Right atrium auricular region (tissue), 2 donors: ENCODE results near the gene EPC2. TPM values are rescaled to one million over a fixed set of nuclear protein-coding genes. Genes with fewer than 3 reads are reported as not detected.

Source experiments
- DNase-seq: peaks from one replicate; pipeline ENCODE4 v3.0.0-alpha.2; 2019; ENCODE audit warnings: low spot score
- H3K27ac ChIP-seq, 2 donors: fragments of 200-600 bp; sonication (generic); 1 replicate in 1 of 2; 2 replicates in 1 of 2; pipeline ENCODE4 v1.5.1; 2016 to 2019
- H3K27me3 ChIP-seq, 2 donors: fragments of 200-600 bp; sonication (generic); one replicate each; pipeline versions ENCODE4 v1.5.1 to v1.6.0; 2017 to 2019
- H3K36me3 ChIP-seq: fragments of 200-600 bp; sonication (generic); one replicate; pipeline ENCODE4 v1.5.1; 2016
- H3K4me1 ChIP-seq, 2 donors: fragments of 200-600 bp; sonication (generic); one replicate each; pipeline versions ENCODE4 v1.5.1 to v1.6.0; 2017 to 2019
- H3K4me3 ChIP-seq, 2 donors: fragments of 200-600 bp; sonication (generic); 1 replicate in 1 of 2; 2 replicates in 1 of 2; pipeline ENCODE4 v1.5.1; 2017 to 2019; ENCODE audit warnings: mild to moderate bottlenecking in 1 of 2, moderate library complexity in 1 of 2
- H3K9me3 ChIP-seq, 2 donors: fragments of 200-600 bp; sonication (generic); one replicate each; pipeline ENCODE4 v1.5.1; 2019
- total RNA-seq, 2 donors: library from RNA; depleted of rRNA; stranded (reverse); fragments of >200 nt; gene quantifications; one replicate each; pipeline ENCODE4 v1.1.0, GENCODE V29; 2016
- TF ChIP-seq, protein P1 (sequence below), 2 donors: fragments of 200-600 bp; sonication (generic); IDR thresholded peaks; one replicate each; pipeline ENCODE4 v1.5.1; 2019; ENCODE audit warnings: antibody characterized with exemption in 2 of 2

The EPC2 gene
- total RNA-seq, 2 donors from 2014 or later, result 17.8 to 18.3 TPM

- DNase-seq, result no peak
- Histone ChIP-seq H3K9me3 (no peaks in the 10 kb centered on the region), H3K36me3 (no peaks in the 10 kb centered on the region), H3K27ac (no peak overlapping the region), H3K4me3 (no peak overlapping the region), H3K4me1 (peaks cover 0 to 20% of the 10 kb centered on the region in 2 donors), H3K27me3 (no peaks in the 10 kb centered on the region)
- TF ChIP-seq, protein P1, sequence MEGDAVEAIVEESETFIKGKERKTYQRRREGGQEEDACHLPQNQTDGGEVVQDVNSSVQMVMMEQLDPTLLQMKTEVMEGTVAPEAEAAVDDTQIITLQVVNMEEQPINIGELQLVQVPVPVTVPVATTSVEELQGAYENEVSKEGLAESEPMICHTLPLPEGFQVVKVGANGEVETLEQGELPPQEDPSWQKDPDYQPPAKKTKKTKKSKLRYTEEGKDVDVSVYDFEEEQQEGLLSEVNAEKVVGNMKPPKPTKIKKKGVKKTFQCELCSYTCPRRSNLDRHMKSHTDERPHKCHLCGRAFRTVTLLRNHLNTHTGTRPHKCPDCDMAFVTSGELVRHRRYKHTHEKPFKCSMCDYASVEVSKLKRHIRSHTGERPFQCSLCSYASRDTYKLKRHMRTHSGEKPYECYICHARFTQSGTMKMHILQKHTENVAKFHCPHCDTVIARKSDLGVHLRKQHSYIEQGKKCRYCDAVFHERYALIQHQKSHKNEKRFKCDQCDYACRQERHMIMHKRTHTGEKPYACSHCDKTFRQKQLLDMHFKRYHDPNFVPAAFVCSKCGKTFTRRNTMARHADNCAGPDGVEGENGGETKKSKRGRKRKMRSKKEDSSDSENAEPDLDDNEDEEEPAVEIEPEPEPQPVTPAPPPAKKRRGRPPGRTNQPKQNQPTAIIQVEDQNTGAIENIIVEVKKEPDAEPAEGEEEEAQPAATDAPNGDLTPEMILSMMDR (IDR thresholded peaks at IDR 0.05), result no peak
These were observed 167.8 kb downstream of the EPC2 start for GRCh38 chr2:148812306-148812705.

DNA sequence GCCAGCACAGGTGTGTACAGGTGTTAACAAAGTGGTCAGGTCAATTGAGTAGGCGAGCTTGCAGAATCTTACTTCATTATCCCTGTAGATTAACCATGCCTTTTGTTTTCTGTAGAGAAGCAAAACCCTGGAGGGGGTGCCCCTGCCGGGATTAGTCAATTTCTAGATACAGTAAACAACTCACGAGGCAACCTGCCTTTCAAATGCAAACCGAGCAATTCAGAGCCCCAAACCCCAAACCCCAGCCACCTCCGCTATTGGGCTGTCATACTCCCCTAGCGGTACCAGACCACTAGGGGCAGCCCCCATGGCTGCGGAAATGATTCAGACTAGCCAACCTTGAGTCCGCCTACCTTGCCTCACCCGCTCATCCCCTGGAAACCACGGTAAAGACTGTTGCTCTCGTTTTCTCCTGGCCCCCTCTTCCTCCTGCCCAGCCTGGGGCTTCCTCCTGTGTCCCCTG is 169.1 kb downstream of the EPC2 start:
- H3K4me3 ChIP-seq, result no peak overlapping the region
- no peak for DNase-seq
- TF ChIP-seq, protein P1 (IDR thresholded peaks at IDR 0.05), result no peak
- H3K27ac ChIP-seq, result no peak overlapping the region
- H3K27me3 ChIP-seq, result no peaks in the 10 kb centered on the region
- H3K4me1 ChIP-seq, result peaks cover 0 to 20% of the 10 kb centered on the region in 2 donors
- no peaks in the 10 kb centered on the region for H3K36me3 ChIP-seq
- no peaks in the 10 kb centered on the region for H3K9me3 ChIP-seq

DNA sequence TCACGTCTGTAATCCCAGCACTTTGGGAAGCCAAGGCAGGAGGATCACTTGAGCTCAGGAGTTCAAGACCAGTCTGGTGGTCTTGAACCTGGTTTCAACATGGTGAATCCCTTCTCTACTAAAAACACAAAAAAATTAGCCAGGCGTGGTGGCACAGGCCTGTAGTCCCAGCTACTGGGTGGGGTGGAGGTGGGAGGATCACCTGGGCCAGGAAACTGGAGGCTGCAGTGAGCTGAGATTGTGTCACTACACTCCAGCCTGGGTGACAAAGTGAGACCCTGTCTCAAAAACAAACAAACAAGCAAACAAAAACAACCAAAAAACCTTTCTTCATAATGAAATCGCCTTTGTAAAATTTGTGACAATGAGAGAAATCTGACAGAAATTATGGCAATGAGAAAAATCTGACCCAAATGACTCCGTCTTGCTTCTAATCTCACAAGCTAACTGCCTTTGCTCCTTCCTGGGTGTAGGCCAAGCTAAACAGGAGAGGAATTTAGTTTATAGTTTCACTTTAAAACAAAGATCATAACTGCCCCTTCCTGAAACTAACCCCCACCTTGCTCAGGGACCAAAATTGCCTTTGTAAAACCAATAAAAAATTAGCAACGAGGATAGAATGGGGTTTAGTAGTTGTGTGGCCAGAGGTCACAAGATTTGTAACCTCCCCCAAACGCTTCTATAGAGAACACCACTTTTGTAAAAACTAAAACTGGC is 169.8 kb downstream of the EPC2 start:
- H3K27me3 ChIP-seq, result no peaks in the 10 kb centered on the region
- DNase-seq, result no peak
- TF ChIP-seq, protein P1 (IDR thresholded peaks at IDR 0.05), result no peak
- H3K36me3 ChIP-seq, result no peaks in the 10 kb centered on the region
- H3K9me3 ChIP-seq, result no peaks in the 10 kb centered on the region
- peaks cover 0 to 20% of the 10 kb centered on the region in 2 donors for H3K4me1 ChIP-seq
- H3K27ac ChIP-seq, result peak overlapping the region in 1 of 2 donors; percentile 35
- no peak overlapping the region for H3K4me3 ChIP-seq

DNA sequence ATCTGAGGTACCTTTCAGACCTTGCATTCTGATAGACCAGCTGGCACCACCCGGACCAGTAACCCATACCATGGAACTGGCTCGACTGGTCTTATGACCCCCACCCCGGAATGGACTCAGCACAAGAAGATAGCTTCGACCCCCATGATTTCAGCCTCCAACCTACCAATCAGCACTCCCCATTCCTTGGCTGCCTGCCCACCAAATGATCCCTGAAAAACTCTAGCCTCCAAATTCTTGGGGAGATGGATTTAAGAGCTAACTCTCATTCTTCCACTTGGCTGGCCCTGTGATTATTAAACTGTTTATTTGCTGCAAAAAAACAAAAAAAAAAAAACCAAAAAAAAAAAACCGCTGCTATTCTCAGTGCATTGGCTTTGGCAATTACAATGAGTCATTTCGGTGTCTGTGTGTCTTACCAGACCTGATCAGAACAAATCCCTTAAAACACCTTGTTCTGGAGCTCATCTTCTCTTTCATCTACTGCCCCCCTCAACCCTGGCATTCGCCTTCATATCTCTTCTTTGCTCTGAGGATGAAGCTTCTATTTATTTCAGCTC is 170.4 kb downstream of the EPC2 start:
- TF ChIP-seq, protein P1 (IDR thresholded peaks at IDR 0.05), result no peak
- no peak for DNase-seq
- peak overlapping the region in 1 of 2 donors; percentile 35 for H3K27ac ChIP-seq
- H3K36me3 ChIP-seq, result no peaks in the 10 kb centered on the region
- no peak overlapping the region for H3K4me3 ChIP-seq
- peaks cover 0 to 20% of the 10 kb centered on the region in 2 donors for H3K4me1 ChIP-seq
- H3K9me3 ChIP-seq, result no peaks in the 10 kb centered on the region
- no peaks in the 10 kb centered on the region for H3K27me3 ChIP-seq

GRCh38 chr2:148816176-148816575 is 171.6 kb downstream of the EPC2 start:
- TF ChIP-seq, protein P1 (IDR thresholded peaks at IDR 0.05), result no peak
- H3K36me3 ChIP-seq, result no peaks in the 10 kb centered on the region
- no peaks in the 10 kb centered on the region for H3K27me3 ChIP-seq
- H3K9me3 ChIP-seq, result no peaks in the 10 kb centered on the region
- no peak overlapping the region for H3K27ac ChIP-seq
- DNase-seq, result no peak
- H3K4me3 ChIP-seq, result no peak overlapping the region
- H3K4me1 ChIP-seq, result peaks cover 0 to 20% of the 10 kb centered on the region in 2 donors
